HG02943 (cell line): Measurements from ENCODE around the gene PTPRT.
"Not testable (repeated sequence)": the region's sequence is repeated elsewhere in the genome, so short reads cannot be mapped to it uniquely, and the experiment has no call there.

Source experiments
- ATAC-seq: cut with Tn5 transposase; IDR thresholded peaks from one replicate; pipeline ENCODE4 v1.9.1; 2021; ENCODE audit warnings: mild to moderate bottlenecking, low read depth, moderate library complexity; ENCODE audit not compliant: unreplicated experiment

Gene PTPRT

DNA sequence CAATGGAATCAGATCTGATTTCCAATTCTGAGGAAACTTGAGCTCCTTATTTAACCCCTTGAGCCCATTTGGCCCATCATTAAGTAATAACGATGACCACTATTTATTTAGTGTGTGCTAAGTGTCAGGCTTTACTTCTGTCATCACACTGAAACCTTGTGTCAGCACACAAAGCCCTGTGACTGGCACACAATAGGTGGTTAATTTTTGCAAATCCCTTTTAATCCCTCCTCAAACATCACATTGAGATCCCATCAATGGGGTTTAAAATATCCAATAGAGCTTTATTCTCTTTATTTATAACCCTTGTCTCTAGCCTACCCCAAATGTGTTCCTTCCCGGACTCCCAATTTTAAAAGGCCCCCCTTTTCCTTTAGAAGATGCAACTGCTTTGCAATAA lies 914.7 kb downstream of the PTPRT start:
- ATAC-seq = no peak

DNA sequence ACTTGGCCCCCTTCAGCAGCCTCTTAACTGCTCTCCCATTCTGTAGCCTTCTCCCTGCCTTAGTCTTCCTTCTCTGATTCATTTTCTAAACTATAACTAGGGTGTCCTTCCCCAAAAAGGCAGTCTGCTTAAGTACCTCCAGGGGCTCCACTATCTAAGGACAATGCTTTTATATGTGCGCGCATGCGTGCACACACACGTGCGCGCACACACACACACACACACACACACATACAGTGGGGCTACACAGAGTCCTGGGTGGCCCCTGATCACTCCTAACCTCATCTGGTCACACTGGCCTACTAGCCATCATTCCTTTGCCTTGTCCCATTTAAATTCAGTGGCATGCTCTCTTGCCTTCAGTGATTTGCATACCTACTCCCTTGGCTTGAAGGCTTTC lies 917.2 kb downstream of the PTPRT start:
- ATAC-seq = no peak

DNA sequence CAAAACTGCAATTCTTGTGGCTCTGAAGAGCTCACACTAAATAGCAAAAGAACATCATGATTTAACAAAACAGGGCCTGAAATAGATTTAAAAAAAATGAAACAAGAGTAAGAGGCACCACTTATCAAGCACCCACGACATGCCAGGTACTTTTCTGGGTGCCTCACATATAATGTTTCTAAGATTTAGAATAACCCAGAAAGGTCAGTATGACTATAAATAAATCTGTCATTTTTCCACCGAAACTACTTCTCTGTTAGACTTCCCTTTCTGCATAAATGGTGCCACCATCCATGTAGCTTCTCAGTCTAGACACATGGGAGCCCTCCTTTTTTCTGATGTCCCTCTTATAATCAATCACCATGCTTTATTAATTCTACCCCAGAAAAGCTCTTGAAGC lies 919.2 kb downstream of the PTPRT start:
- no peak for ATAC-seq

DNA sequence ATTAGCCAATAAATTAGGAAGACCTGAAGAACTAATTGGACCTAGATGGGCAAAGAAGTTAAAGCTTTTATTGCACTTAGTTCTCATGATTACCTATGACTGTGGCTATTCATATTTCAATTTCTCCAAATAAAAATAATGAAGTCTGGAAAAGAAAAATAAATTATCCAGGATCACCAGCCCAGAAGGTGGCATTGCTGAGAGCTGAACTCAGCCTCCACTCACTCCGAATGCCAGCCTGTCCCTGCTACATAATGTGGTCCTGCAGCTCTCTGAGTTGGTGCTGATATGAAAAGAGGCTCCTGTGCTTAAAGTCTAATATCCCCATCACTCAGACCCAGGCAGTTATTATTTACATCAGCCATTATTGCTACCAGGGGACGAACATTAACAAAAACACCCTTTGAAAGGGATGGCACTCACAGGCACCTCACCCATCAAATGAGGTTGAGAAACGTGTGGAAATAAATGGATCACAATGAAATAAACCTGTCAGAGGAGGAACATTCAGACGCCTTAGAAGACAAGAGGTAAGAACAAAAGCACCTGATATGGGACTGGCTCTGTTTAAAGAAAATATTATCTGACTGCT lies 921.8 kb downstream of the PTPRT start:
- no peak for ATAC-seq

DNA sequence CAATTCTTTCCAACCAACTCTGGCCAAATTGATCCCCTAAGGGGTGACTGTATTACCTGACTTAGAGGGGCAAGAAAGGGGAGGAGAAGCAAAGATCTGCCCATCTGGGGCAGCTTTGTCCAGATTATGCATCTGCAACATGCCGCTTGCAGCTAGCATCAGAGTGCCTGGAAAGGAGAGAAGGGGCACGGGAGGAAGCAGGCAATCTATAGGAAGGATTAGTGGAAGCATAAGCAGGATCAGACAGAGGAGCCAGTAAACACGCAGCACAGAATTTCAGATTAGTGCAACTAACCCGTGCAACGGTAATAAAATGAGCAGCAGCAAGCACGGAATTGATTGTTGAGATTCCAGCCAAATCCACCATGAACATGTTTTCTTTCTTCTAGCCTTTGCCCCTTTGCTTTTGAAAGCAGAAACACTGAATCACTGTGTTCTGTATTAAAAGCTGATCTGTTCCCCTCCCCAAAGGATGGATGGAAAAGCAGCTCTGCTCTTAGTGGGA lies 927.9 kb downstream of the PTPRT start:
- ATAC-seq = no peak

DNA sequence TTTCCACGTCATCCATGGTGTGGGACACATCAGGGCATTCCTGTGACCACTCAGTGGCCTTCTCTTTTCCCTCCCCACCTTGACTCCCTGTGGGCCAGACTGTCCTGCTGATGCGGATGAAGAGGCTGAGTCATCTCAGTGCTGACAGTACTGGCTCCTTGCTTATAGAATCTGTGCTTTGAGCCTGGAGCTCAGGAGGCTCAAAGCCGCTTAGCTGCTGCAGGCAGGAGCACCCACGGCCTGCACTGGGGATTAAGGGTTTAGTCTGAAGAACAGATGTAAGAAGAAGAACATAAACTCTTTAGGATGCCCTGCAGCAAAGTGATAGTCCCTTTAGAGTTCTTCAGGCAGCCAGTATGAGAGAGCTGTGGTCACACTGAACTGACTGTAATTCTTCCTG lies 929.5 kb downstream of the PTPRT start:
- no peak for ATAC-seq

DNA sequence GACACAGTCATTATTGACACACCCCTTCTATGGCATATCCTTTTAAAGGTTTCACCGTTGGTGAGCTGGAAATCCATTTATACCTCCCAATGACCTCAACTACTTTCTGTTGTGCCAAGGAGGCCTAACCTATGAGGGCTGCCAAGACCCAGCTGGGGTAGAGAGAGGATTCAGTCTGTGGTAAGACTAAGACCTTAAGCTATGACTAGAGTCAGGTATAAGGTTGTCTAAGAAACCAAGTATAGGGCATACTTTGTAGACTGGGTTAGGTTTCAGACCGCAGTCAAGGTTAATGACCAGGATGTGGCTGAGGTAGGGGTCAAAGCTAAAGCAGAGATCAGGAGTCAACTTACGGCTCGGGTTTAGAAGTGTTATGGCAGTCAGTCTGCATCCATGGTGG lies 930.3 kb downstream of the PTPRT start:
- no peak for ATAC-seq

DNA sequence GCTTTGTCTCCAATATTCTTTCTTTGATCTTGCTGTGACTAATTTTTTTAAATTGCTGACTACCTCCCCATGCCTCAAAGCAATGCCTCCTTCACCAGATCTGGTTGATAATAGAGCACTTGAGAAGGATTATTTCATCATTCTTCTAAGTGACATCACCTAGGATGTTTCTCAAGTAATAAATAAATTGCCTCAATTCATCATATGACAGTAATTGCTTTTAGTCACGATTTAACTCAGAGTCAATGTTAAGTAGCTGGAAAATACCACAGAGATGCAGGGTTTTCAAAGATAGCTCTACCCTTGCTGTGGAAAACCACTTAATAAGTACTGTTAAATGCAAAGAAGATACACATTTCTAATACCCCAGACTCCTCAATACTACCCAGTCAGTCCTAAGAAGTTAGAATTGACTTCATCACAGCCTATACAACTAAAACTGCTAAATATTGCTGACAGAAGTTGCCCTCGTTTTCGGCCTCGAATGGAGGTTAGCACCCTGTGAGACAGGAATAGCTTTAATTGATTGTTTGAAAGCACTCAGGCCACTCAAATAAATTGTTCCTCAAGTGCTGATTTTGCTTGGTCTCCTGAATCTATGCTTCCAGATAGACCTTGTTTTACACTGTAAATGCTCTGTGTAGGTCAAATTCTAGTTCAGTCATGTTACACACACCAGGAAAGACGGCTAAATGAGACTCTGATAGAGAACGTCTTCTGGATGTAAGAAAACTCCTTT lies 931.0 kb downstream of the PTPRT start:
- no peak for ATAC-seq

DNA sequence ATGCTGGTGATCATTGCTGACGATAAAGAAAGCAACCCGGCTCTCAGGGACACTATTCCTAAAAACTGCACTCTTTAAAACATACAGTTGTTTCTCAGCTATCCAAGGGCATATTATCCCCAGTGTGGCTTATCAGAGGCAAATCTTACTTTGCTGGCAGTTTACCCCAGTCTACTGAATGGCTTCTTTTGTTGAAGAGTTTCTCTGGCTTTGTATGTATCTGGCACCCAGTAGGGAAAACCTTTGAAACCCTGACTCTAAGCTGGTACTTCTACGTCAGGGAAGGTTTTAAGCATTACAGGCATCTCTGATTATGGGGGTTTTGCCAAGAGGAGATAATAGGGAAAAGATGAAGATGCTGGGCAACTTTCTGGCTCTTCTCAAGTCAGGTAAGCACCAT lies 933.9 kb downstream of the PTPRT start:
- no peak for ATAC-seq

DNA sequence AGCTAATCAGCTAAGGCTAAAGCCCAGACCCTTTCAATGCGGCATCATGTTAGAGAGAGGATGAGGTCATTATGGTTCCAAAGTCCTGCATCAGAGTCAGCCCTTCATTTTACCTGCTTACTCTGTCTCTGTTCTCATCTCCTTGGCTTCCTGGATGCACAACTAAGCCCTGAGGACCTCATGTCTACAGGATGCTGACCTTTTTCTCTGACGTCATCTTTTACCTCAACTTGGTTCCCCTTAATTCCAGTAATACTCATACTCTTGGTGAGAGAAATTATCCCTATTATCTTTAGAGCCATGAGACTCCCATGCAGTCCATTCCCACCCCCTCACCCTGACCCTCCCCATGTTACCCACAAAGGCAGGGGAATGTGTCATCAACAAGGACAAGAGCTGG lies 935.0 kb downstream of the PTPRT start:
- ATAC-seq = no peak

DNA sequence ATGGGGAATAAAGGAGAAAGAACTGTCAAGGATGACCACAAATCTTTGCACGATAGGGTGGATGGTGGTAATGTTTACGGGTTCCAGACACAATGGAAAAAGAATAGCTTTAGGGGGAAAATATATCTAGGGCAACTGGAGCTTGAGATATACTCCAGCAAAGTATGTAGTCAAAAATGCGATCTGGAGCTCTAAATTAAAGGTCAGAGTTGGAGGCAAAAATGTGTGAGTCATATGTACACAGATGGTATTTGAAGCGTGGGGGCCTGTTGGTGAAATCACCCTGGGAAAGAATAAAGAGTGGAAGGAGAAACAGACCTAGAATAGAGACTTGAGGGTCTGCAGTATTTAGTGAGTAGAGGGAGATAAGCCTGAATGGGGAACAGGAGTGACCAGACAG lies 937.6 kb downstream of the PTPRT start:
- no peak for ATAC-seq

DNA sequence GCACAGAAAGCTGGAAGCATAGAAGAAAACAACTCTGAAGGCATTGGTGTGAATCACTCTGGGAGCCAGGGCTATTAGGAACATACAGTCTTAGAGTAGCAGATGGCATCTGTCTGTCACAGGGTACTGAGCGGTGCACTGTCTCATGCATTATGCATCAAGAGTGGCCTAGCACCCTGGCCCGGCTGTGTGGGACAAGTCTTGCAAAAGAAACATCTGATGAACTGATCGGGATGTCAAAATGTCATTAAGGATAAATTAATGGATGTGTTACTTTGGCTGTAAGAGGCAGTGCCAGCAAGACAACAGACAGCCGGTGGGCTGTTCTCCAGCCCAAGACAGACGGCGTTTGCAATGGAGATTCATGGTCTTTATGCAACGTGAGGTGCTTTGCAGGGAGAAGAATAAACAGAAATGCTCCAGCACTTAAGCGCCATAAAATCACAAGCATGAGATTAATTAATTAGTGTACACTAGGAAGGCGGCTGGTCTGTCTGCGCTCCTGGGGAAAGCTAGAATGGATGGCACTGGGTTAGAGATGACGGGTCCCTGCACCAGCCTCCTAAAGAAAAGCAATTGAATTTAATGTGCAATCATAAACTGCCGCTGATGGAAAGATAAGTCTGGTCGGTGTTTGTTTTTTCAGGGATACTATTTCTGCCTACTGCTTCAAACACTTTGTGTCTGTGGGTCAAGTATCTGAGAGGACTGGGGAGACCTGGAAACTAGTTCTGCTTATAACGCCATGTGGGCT lies 970.9 kb downstream of the PTPRT start:
- no peak for ATAC-seq

DNA sequence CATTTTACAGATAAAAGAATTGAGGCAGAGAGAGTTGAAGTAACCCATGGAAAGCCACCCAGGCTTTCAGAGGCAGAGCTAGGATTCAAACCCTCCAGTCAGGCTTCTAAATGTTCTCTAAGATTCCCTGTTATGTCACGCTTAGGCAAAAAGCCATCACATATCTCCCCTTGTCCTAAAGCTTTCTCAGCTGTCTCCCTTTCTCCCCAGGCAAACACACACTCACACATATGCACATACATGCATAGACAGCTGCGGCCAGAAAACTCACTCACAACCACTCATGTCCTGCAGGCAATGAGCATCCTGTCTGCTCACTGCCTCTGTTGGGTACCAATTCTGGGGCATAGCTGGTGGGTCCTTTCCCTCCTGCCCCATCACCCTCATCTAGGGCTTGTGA lies 975.6 kb downstream of the PTPRT start:
- ATAC-seq = no peak

DNA sequence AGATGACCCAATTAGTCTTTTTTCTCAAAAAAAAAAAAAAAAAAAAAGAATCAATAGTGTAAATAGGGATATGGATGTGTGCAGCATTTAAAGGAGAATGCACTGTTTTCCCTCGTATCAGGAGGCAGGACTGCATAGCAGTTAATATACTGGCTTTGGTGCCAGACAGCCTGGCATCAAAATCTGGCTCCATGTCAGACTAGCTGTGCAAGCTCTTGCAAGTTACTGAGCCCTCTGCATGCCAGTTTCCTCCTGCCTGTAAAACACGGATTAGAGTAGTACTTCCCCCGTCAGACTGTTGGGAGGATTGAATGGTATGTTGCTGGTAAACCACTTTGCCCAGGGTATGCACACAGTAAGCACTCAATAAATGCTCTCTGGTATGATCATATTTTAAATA lies 977.3 kb downstream of the PTPRT start:
- ATAC-seq = no peak

DNA sequence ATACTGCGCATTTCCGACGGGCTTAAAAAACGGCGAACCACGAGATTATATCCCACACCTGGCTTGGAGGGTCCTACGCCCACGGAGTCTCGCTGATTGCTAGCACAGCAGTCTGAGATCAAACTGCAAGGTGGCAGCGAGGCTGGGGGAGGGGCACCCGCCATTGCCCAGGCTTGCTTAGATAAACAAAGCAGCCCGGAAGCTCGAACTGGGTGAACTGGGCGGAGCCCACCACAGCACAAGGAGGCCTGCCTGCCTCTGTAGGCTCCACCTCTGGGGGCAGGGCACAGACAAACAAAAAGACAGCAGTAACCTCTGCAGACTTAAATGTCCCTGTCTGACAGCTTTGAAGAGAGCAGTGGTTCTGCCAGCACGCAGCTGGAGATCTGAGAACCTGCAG lies 983.1 kb downstream of the PTPRT start:
- not testable (repeated sequence) for ATAC-seq

DNA sequence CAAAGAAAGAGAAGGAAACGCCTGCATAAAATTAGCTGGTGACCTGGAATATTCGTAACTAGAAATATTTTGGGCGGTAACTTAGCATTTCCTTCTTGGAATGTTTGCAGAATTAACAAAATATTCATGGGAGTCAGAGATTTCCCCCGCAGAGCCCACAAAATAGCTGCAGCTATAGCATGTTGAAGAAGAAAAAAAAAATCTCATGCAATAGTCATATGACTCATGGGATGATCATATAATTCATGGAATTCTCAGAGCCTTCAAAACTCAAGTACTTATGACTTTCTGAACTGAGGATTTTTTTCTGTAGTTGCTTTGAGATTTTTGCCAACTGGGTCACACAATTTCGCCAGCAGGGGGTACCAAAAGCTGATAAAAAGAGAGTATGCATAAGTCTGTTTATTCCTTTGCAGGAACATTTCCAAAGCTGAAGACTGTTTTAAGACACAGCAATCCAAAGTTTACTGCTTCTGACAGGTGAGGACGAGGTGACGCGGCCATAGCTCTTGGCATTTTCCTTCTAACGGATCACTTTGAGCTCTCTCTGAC lies 985.5 kb downstream of the PTPRT start:
- ATAC-seq = no peak

DNA sequence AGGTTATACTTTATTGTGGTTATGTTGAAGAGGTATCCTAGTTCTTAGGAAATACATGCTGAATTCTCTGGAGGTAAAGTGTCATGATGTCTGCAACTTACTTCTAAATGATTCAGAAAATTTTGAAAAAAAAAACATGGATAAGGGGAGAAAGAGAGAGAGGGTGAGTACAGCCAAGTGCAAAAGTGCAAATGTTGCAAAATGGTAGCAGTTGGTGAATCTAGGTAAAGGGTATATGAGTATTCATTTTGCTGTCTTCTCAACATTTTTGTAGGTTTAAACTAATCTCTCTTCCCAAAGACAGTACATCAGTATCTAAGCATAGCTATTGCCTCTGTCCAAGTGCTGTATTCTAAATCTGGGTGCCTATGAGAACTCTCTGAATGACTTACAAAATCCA lies 992.1 kb downstream of the PTPRT start:
- no peak for ATAC-seq

DNA sequence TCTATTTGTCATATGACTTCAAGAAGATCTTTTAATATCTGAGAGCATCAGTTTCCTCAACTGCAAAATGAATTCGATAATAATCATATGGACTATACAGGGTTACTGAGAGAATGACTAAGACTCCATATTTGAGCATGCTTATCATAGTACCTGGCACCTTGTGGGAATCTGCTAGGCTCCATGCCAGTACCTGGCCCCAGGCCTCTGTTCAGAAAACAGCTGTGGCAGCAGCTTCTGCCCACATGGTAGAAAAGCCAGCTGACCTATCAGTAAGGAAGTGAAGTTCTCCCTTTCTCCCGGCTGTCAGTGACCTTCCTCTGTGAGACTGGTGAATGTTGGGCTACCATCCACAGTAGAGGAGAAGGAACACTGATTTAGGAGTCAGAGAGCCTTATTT lies 996.6 kb downstream of the PTPRT start:
- ATAC-seq = no peak

DNA sequence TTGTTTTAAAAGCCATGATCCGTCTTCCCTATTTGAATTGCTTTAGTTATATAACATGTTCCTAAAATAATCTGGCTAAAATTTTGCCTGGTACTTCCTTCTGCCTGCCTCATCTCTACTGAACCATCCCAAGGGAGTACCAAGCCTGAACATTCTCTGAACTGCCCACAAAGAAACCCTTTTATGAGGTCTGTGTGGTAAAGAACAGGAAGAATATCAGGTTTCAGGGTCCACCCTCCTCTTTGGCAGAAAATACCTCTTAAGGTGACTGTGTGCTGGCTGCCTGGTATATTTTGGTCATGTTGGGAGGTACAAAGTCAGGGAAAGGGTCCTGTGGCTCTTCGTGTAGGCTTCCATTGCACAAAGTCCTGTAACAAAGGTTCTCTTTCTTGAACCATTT lies 997.4 kb downstream of the PTPRT start:
- no peak for ATAC-seq

DNA sequence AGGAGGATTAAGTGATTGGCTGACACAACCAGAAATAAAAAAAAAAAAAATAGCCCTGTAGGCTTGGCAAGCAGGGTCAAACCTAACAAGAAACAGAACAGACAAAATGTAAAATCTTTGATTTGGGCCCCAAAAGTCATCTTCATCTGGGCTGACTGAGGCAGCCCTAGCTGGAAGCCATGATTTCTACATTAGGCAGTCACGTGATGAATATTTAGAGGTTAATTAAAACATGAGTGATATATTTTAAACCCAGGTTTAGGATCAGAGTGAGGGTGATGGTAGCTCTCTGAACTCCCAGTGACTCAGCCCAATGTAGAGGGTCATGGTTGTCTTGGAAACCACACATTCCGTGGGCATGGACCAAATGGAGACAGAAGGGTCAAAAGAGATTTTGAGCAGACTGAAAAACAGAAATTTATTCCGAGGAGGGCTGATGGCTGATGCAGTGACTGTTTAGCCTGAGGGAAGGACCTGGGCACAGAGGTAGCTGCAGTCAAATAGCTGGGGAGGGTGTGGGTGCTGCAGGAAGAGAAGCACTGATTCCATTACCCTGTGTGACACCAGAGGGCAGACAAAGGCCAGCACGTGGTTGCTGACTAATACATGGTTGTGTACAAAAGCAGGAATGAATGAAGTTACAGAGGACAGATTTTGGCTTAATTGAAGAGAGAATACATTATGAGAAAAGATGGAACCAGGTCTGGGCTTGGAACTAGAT lies 998.4 kb downstream of the PTPRT start:
- no peak for ATAC-seq

DNA sequence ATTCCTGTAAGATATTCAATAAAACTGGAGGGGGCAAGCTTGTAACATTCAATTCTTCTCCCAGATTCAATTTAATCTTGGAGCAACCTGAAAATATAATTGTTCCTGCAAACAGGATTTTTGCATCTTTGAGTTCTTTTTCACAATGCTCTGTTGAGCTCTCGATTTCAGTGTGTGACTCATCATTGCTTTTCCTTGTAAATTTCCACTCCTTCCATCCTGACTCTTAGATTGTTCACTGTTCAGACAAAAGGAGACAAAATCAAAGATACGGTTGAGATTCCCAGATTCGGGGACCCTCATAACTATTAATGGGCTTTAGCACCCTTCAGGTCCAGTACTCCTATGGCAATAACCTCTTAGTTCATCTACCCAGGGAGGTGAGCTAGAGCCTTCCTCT lies 999.6 kb downstream of the PTPRT start:
- no peak for ATAC-seq
